Measurements from ENCODE around the gene GPC5. TPM values are rescaled to one million over a fixed set of nuclear protein-coding genes. Genes with fewer than 3 reads are reported as not detected.

GPC5 gene
- total and polyA plus RNA-seq, 10 donors = 0.04 to 0.83 (median 0.26) TPM; not detected in 3

DNA sequence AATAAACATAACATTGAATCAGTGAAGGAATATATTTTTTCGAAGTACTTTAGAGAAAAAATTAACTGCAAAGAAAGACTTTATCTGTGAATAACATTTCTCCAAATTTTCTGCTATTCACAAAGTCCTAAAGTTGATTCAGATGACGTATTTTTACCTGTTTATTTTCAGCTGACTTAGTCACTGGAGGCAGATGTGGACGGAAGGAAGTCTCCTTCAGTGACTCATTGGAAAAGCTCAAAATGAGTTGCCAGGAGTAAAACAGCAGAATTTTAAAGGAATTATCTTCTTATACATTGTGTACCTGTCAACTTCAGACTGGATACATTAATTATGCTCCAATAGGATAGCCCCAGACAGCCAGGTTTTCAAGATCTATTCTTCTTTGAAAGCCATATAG lies 1148.8 kb downstream of the GPC5 start:
- Histone ChIP-seq H3K9me3 (peaks cover 0 to 19% (median 6%) of the 10 kb centered on the region in 8 donors), H3K27ac (no peak overlapping the region), H3K36me3 (no peaks in the 10 kb centered on the region), H3K27me3 (replicated peaks in 1 of 7) (no peaks in the 10 kb centered on the region), H3K4me3 (no peak overlapping the region), H3K4me1 (no peaks in the 10 kb centered on the region)
- intact Hi-C loops (cut with DNase I; ENCODE audit: low total_unique reads) = no loop called here
- TF ChIP-seq POLR2A (IDR thresholded peaks at IDR 0.05) (no peak), POLR2AphosphoS5 (IDR thresholded peaks at IDR 0.05) (no peak)
- TF ChIP-seq, protein P1, sequence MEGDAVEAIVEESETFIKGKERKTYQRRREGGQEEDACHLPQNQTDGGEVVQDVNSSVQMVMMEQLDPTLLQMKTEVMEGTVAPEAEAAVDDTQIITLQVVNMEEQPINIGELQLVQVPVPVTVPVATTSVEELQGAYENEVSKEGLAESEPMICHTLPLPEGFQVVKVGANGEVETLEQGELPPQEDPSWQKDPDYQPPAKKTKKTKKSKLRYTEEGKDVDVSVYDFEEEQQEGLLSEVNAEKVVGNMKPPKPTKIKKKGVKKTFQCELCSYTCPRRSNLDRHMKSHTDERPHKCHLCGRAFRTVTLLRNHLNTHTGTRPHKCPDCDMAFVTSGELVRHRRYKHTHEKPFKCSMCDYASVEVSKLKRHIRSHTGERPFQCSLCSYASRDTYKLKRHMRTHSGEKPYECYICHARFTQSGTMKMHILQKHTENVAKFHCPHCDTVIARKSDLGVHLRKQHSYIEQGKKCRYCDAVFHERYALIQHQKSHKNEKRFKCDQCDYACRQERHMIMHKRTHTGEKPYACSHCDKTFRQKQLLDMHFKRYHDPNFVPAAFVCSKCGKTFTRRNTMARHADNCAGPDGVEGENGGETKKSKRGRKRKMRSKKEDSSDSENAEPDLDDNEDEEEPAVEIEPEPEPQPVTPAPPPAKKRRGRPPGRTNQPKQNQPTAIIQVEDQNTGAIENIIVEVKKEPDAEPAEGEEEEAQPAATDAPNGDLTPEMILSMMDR (IDR thresholded peaks at IDR 0.05 in 8 of 11, conservative IDR thresholded peaks at IDR 0.05 in 3 of 11) = no peak
- DNase-seq = no peak
- 75 to 83% (median 75%) methylated on average over 3 of the region's 3 CpGs for WGBS, 5 donors

DNA sequence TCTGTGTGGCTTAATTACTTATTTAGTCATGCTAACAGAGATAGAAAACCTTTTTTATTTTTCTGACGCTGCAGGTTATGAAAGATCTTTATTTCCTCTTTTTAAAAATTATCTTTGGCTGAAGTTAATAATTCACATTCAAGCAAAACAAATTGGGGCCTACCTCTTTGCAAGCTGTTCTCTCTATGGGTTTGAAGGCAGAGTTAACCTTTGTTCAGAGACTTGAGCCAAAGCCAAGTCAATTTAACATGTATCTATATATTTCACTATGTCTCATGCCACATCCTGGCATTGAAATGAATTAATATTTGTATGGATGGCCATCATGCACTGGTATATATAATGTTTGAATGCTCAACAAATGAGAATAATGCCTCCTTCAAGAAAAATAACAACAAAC lies 1150.9 kb downstream of the GPC5 start:
- Histone ChIP-seq H3K4me1 (no peaks in the 10 kb centered on the region), H3K4me3 (no peak overlapping the region), H3K36me3 (no peaks in the 10 kb centered on the region), H3K9me3 (peaks cover 0 to 7% (median under 1%) of the 10 kb centered on the region in 8 donors), H3K27me3 (replicated peaks in 1 of 7) (no peaks in the 10 kb centered on the region), H3K27ac (no peak overlapping the region)
- intact Hi-C loops (cut with DNase I; ENCODE audit: low total_unique reads) = no loop called here
- WGBS, 5 donors = 66 to 86% (median 76%) methylated on average over 1 of the region's 1 CpG
- no peak for DNase-seq
- TF ChIP-seq POLR2A (IDR thresholded peaks at IDR 0.05) = no peak
- TF ChIP-seq, protein P1 (IDR thresholded peaks at IDR 0.05 in 8 of 11, conservative IDR thresholded peaks at IDR 0.05 in 3 of 11) = no peak
- no peak for TF ChIP-seq POLR2AphosphoS5 (IDR thresholded peaks at IDR 0.05)

DNA sequence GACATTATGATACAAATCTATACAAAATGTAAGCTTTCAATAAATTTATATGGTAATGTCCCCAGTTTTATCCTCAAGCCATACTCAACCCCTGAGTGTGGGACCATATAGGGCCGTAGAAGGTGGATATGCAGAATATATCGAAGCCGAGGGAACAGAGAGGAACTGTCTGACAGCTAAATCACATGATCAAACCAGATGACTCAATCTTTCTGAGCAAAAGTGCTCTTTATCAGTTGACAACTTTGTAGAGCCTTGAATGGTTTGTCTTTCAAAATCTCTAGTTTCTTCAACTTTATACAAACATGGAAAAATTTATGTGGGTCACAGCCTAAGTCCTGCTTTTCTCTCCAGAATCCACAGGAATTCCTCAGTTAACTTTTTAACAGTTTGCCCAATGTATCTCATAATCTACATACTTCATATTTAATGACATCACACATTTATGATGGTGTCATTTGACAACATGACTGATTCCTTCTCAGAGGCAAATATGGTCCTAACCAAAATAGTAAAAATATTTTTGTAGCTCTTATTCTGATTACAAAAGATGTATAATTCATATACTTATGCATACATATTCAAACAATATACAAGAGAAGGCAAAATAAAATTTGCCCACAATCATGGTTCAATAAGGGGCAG lies 1155.2 kb downstream of the GPC5 start:
- intact Hi-C loops (cut with DNase I; ENCODE audit: low total_unique reads) = no loop called here
- TF ChIP-seq POLR2A (IDR thresholded peaks at IDR 0.05) (no peak), POLR2AphosphoS5 (IDR thresholded peaks at IDR 0.05) (no peak)
- TF ChIP-seq, protein P1 (IDR thresholded peaks at IDR 0.05 in 8 of 11, conservative IDR thresholded peaks at IDR 0.05 in 3 of 11) = no peak
- H3K27ac ChIP-seq = no peak overlapping the region
- no peaks in the 10 kb centered on the region for H3K27me3 ChIP-seq (replicated peaks in 1 of 7)
- no peaks in the 10 kb centered on the region for H3K4me1 ChIP-seq
- 90 to 97% (median 92%) methylated on average over 3 of the region's 3 CpGs for WGBS, 5 donors
- H3K9me3 ChIP-seq = no peaks in the 10 kb centered on the region
- H3K36me3 ChIP-seq = no peaks in the 10 kb centered on the region
- no peak for DNase-seq
- H3K4me3 ChIP-seq = no peak overlapping the region

DNA sequence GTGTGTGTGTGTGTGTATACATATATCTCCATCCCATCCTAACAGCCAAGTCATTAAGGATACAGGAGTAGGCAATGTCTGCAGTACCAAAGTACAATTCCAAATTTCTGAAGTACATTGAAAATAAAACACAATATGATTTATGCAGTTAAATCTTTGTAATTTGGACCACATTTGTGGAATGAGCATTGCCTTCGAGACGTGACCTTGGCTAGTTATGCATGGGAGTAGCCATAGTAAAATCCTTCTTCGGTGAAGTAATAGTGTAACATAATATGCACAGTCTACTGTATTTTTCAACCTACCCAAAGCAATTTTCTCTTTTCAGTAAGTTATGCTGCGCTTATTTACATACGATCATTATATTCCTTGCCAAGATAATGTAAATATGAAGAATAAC lies 1162.5 kb downstream of the GPC5 start:
- no peaks in the 10 kb centered on the region for H3K4me1 ChIP-seq
- DNase-seq = no peak
- 70 to 89% (median 79%) methylated on average over 5 of the region's 5 CpGs for WGBS, 5 donors
- no peak overlapping the region for H3K4me3 ChIP-seq
- no peaks in the 10 kb centered on the region for H3K27me3 ChIP-seq (replicated peaks in 1 of 7)
- TF ChIP-seq, protein P1 (IDR thresholded peaks at IDR 0.05 in 8 of 11, conservative IDR thresholded peaks at IDR 0.05 in 3 of 11) = no peak
- TF ChIP-seq POLR2A (IDR thresholded peaks at IDR 0.05) (no peak), POLR2AphosphoS5 (IDR thresholded peaks at IDR 0.05) (no peak)
- H3K36me3 ChIP-seq = no peaks in the 10 kb centered on the region
- intact Hi-C loops (cut with DNase I; ENCODE audit: low total_unique reads) = no loop called here
- H3K9me3 ChIP-seq = peaks cover 0 to 10% (median 0%) of the 10 kb centered on the region in 8 donors
- H3K27ac ChIP-seq = no peak overlapping the region

Measured in spleen (tissue), 11 donors.